ENCODE results near the gene SYNE2.

SYNE2 gene

DNA sequence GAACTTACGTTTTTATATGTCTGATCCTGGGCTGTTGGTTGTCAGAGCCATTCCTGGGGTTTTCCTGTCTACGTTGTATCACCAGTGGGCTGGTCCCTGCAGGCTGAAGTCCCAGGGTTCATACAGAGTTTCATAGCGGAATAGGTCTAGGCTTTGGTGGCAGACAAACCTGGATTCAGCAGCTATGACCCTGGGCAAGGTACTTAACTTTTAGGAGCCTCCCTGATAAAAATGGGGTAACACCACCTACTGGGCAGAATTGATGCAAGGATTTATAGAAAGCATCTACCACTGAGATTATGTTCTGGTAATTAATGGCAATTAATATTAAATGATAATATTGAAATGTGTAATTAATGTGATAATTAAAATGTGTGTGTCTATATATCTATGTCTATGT, 141.2 kb downstream of the SYNE2 start:
- no peak overlapping the region for H3K4me3 ChIP-seq (ENCODE audit: low read length)
- TF ChIP-seq CTCF (IDR thresholded peaks at IDR 0.05; ENCODE audit: insufficient read depth, low read depth, low read length, missing control alignments), result peak; percentile 37
- DNase-seq (ENCODE audit: low read depth), result peak; percentile 38

GRCh38 chr14:63995285-63995684, 142.5 kb downstream of the SYNE2 start:
- TF ChIP-seq CTCF (IDR thresholded peaks at IDR 0.05; ENCODE audit: insufficient read depth, low read depth, low read length, missing control alignments), result no peak
- no peak overlapping the region for H3K4me3 ChIP-seq (ENCODE audit: low read length)
- DNase-seq (ENCODE audit: low read depth), result no peak

GRCh38 chr14:63996016-63996415, 143.2 kb downstream of the SYNE2 start:
- TF ChIP-seq CTCF (IDR thresholded peaks at IDR 0.05; ENCODE audit: insufficient read depth, low read depth, low read length, missing control alignments), result no peak
- H3K4me3 ChIP-seq (ENCODE audit: low read length), result no peak overlapping the region
- DNase-seq (ENCODE audit: low read depth), result no peak

DNA sequence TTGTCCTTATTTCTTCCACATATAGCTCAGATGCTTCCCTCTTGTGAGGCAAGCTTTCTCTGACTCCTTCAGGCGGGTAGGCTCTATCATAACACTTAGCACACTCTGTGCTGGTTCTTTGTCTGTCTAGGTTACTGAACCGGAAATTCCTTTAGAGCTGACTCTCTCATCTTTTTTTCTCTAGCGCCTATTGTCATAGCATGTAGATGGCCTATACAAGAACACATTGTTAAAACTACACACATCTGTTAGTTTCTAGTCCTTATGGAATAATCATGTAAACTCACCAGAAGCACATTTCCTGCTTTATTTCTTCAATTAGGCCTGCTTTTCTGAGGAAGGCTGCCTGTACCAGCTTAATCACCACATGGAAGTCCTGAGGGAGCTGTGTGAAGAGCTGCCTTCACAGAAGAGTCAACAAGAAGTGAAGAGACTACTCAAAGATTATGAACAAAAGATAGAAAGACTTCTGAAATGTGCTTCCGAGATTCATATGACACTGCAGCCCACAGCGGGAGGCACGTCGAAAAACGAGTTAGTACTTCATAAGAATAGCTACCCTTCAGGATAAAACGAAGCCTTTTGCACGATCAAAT, 143.9 kb downstream of the SYNE2 start:
- peak; percentile 64 for DNase-seq (ENCODE audit: low read depth)
- no peak for TF ChIP-seq CTCF (IDR thresholded peaks at IDR 0.05; ENCODE audit: insufficient read depth, low read depth, low read length, missing control alignments)

DNA sequence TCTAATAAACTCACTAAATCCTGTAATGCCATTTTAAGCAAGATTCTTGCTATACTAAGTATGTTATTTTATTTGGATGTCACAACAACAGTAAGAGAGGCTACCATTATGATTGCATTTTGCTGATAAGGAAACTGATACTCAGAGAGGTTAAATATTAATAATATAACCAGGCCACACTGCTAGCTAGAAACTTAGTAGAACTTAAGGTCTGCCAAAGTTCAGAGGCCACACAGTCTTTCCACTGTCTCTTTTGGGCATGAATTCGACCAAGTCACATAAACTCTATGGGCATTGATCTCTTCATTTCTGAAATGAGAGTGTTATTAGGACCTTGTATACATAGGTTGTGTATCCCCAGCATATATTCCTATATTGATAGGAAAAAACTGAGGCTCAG, 147.9 kb downstream of the SYNE2 start:
- DNase-seq (ENCODE audit: low read depth), result no peak
- no peak overlapping the region for H3K4me3 ChIP-seq (ENCODE audit: low read length)
- no peak for TF ChIP-seq CTCF (IDR thresholded peaks at IDR 0.05; ENCODE audit: insufficient read depth, low read depth, low read length, missing control alignments)

More for the DNA sequence above, 143.9 kb downstream of the SYNE2 start:
- no peak overlapping the region for H3K4me3 ChIP-seq (ENCODE audit: low read length)

DNA sequence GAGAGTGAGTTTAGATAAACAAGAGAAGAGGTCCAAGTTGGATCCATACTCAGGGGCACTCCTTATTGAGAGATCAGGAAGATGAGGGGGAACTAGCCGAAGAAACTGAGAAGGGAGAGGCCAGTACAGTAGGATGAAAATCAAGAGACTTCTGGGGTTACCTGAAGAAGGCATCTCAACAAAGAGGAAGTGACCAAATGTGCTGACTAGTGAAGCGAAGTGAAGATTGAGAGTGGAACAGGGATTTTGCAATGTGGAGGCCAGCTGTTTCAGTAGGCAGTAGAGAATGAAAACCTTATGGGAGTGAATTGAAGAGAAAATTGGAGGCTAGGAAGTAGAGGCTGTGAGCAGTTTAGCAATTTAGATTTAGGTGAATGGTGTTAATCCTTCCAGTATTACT, 153.0 kb downstream of the SYNE2 start:
- H3K4me3 ChIP-seq (ENCODE audit: low read length), result no peak overlapping the region
- no peak for DNase-seq (ENCODE audit: low read depth)
- TF ChIP-seq CTCF (IDR thresholded peaks at IDR 0.05; ENCODE audit: insufficient read depth, low read depth, low read length, missing control alignments), result no peak

DNA sequence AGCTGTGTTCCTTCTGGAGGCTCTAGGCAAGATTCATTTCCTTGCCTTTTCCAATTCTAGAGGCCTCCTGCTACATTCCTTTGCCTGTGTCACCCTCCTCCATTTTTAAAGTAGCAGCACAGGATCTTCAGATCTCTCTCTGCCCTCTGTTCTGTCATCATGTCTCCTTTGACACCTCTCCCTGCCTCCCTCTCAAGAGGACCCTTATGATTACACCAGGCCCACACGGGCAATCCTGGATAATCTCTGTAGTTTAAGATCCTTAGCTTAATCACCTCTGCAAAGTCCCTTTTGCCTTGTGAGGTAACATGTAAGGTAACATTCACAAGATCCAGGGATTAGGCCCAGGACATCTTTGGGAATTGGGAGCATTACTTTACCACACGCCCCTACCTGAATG, 155.2 kb downstream of the SYNE2 start:
- no peak for DNase-seq (ENCODE audit: low read depth)
- TF ChIP-seq CTCF (IDR thresholded peaks at IDR 0.05; ENCODE audit: insufficient read depth, low read depth, low read length, missing control alignments), result no peak
- no peak overlapping the region for H3K4me3 ChIP-seq (ENCODE audit: low read length)

Measured in epithelial cell of esophagus (primary cell).